Measurements from ENCODE around the gene GC. TPM values are rescaled to one million over a fixed set of nuclear protein-coding genes. Genes with fewer than 3 reads are reported as not detected.
A peak's percentile ranks its signal among the peaks of the same experiment; 100 is the strongest.

Gene GC
- total and polyA plus RNA-seq, 9 of the 15 experiments (the other 6 are each of a cell fraction or from before 2014, with no cell fraction given) = 0.44 TPM; not detected in 8

GRCh38 chr4:71773004-71773403 is 10.9 kb downstream of the GC start (continued):
- TF ChIP-seq TBL1XR1 (IDR thresholded peaks at IDR 0.05; ENCODE audit: low read length in 2 of 2) = no peak
- no peak for TF ChIP-seq SAFB (IDR thresholded peaks at IDR 0.05; ENCODE audit: borderline replicate concordance, low read depth, low read length)
- no peak for TF ChIP-seq NBN (IDR thresholded peaks at IDR 0.05; ENCODE audit: low read depth)
- TF ChIP-seq SREBF1 (IDR thresholded peaks at IDR 0.05; ENCODE audit: borderline replicate concordance, low read depth, low read length) = no peak

GRCh38 chr4:71772592-71772991 is 11.3 kb downstream of the GC start:
- in situ Hi-C loops (cut with MboI) (loop anchor here (25.0 kb wide), 2 partner anchors 165 to 515 kb away; no protein-coding TSS in a partner anchor), intact Hi-C loops (cut with micrococcal nuclease) (loop anchor here (1.0 to 5.0 kb wide), 3 partner anchors 85 to 530 kb away; no protein-coding TSS in a partner anchor)
- no peaks in the 10 kb centered on the region for H3K79me2 ChIP-seq (ENCODE audit: control insufficient read depth, insufficient read depth, low read length)
- FAIRE-seq (no peak), DNase-seq (ENCODE audit: extremely low read depth in 1 of 4, low spot score in 3 of 4) (peak in 2 of 4 experiments; percentile 6 to 9), ATAC-seq (peak; percentile 60; the same call in 1 of the 3 replicates)
- no peak overlapping the region for H2AFZ ChIP-seq (ENCODE audit: low read depth, low read length)
- ChIA-PET CTCF (ENCODE audit: low intra/inter-chr PET ratio) (interaction anchor here (1.2 to 1.4 kb wide), 2 partner anchors 169 to 514 kb away, joined by 3 to 4 read pairs; no protein-coding TSS in a partner anchor), POLR2A (interaction anchor here (0.6 to 0.9 kb wide), 2 partner anchors 164 to 1171 kb away, joined by 3 to 6 read pairs; no protein-coding TSS in a partner anchor)
- H3K27me3 ChIP-seq (ENCODE audit: control insufficient read depth in 2 of 2, insufficient read depth in 2 of 2, low read length in 2 of 2) = no peaks in the 10 kb centered on the region
- no peaks in the 10 kb centered on the region for H3K36me3 ChIP-seq (ENCODE audit: control insufficient read depth, insufficient read depth, low read length)
- BruUV-seq (replicated peaks) = no TSS peak
- no peak overlapping the region for H3K4me2 ChIP-seq (ENCODE audit: insufficient read depth, low read length)
- no peaks in the 10 kb centered on the region for H3K9me3 ChIP-seq (replicated peaks; ENCODE audit: control insufficient read depth, insufficient read depth, low read depth, low read length)
- no peak overlapping the region for H3K27ac ChIP-seq (ENCODE audit: extremely low read depth, low read depth, low read length)
- no peak overlapping the region for H3K9ac ChIP-seq (ENCODE audit: insufficient read depth in 1 of 2, low read depth in 2 of 2, low read length in 2 of 2)
- H3K4me3 ChIP-seq = no peak overlapping the region
- H3K9me1 ChIP-seq (ENCODE audit: control insufficient read depth, insufficient read depth, low read length) = no peaks in the 10 kb centered on the region
- H3K4me1 ChIP-seq (replicated peaks in 1 of 2; ENCODE audit: control insufficient read depth in 2 of 2, insufficient read depth in 2 of 2, low read length in 2 of 2) = no peaks in the 10 kb centered on the region
- no peaks in the 10 kb centered on the region for H4K20me1 ChIP-seq (replicated peaks; ENCODE audit: control insufficient read depth, insufficient read depth, low read length)
- TF ChIP-seq FIP1L1 (IDR thresholded peaks at IDR 0.05; ENCODE audit: low read depth, low read length, poor library complexity, severe bottlenecking) (no peak), DEAF1 (CRISPR knock-in tag; IDR thresholded peaks at IDR 0.05) (0 out of 2 replicates have a peak, but pooled peaks have one; percentile 14), CTCFL (IDR thresholded peaks at IDR 0.05; ENCODE audit: borderline replicate concordance, insufficient read depth, low read depth, low read length, poor library complexity, severe bottlenecking) (no peak), ZNF449 (CRISPR knock-in tag; IDR thresholded peaks at IDR 0.05) (no peak), KLF16 (IDR thresholded peaks at IDR 0.05) (0 out of 2 replicates have a peak, but pooled peaks have one; percentile 24), CTCF (IDR thresholded peaks at IDR 0.05 in 2 of 3, conservative IDR thresholded peaks at IDR 0.05 in 1 of 3; ENCODE audit: insufficient read depth in 2 of 3, low read depth in 1 of 3, low read length in 3 of 3) (peak; percentile 26 to 65 (median 32); a peak in 3 of 6 replicates)

All from K562 (cell line).